Neural cell (in vitro differentiated cells): Measurements from ENCODE around the gene DUSP2. TPM values are rescaled to one million over a fixed set of nuclear protein-coding genes. Genes with fewer than 3 reads are reported as not detected.

Source experiments
- H2AFZ ChIP-seq: fragments of 200-600, 300-800 bp; sonication (generic), shearing (Covaris generic); 2 replicates; pipeline ENCODE4 v1.6.0; 2014; ENCODE audit warnings: low read depth, mild to moderate bottlenecking, antibody characterized with exemption, low read length, moderate library complexity
- H3F3A ChIP-seq: fragments of 200-600 bp; shearing (Covaris generic); 2 replicates; pipeline ENCODE4 v1.6.1; 2016; ENCODE audit warnings: mild to moderate bottlenecking, moderate library complexity, mixed read lengths, antibody characterized with exemption, low read length; ENCODE audit not compliant: insufficient read depth, poor library complexity, severe bottlenecking
- H3K27ac ChIP-seq: fragments of 200-600, 300-800 bp; sonication (generic), shearing (Covaris generic); 2 replicates; pipeline ENCODE4 v1.5.1; 2014; ENCODE audit warnings: mild to moderate bottlenecking, low read length, moderate library complexity
- H3K27me3 ChIP-seq: fragments of 300-800, 200-600 bp; sonication (generic), shearing (Covaris generic); 2 replicates; pipeline ENCODE4 v1.6.0; 2014; ENCODE audit warnings: mild to moderate bottlenecking, low read depth, low read length, moderate library complexity; ENCODE audit not compliant: insufficient read depth
- H3K36me3 ChIP-seq: fragments of 300-800, 200-600 bp; sonication (generic), shearing (Covaris generic); 2 replicates; pipeline ENCODE4 v1.5.1; 2014; ENCODE audit warnings: mild to moderate bottlenecking, antibody characterized with exemption, low read length, moderate library complexity; ENCODE audit not compliant: insufficient read depth
- H3K4me2 ChIP-seq: fragments of 300-800, 200-600 bp; sonication (generic), shearing (Covaris generic); 2 replicates; pipeline ENCODE4 v1.6.0; 2014; ENCODE audit warnings: mild to moderate bottlenecking, low read length
- H3K4me3 ChIP-seq: fragments of 300-800, 200-600 bp; sonication (generic), shearing (Covaris generic); 2 replicates; pipeline ENCODE4 v1.5.1; 2014; ENCODE audit warnings: mild to moderate bottlenecking, low read length, moderate library complexity
- H3K79me2 ChIP-seq: fragments of 200-600 bp; shearing (Covaris generic); replicated peaks from 2 replicates; pipeline ENCODE4 v1.6.0; 2014; ENCODE audit warnings: mild to moderate bottlenecking, low read length, moderate library complexity; ENCODE audit not compliant: insufficient read depth
- H3K9ac ChIP-seq: fragments of 300-800, 200-600 bp; sonication (generic), shearing (Covaris generic); 2 replicates; pipeline ENCODE4 v1.6.1; 2016; ENCODE audit warnings: mild to moderate bottlenecking, low read length, mixed read lengths
- H3K9me2 ChIP-seq: fragments of 200-600 bp; shearing (Covaris generic); 2 replicates; pipeline ENCODE4 v1.6.1; 2016; ENCODE audit warnings: mild to moderate bottlenecking, low read length, mixed read lengths; ENCODE audit not compliant: insufficient read depth
- H3K9me3 ChIP-seq: fragments of 200-600, 300-800 bp; sonication (generic), shearing (Covaris generic); 2 replicates; pipeline ENCODE4 v1.6.1; 2016; ENCODE audit warnings: mild to moderate bottlenecking, mixed run types, low read length, moderate library complexity, mixed read lengths
- H4K20me1 ChIP-seq: fragments of 200-600 bp; shearing (Covaris generic); 2 replicates; pipeline ENCODE4 v1.6.1; 2016; ENCODE audit warnings: mild to moderate bottlenecking, mixed run types; ENCODE audit not compliant: insufficient read depth
- CTCF ChIP-seq: fragments of 450-650 bp; IDR thresholded peaks from 2 replicates; pipeline ENCODE4 v1.5.1; 2014; ENCODE audit warnings: antibody characterized with exemption, mild to moderate bottlenecking, moderate library complexity; ENCODE audit not compliant: poor library complexity, severe bottlenecking
- EP300 ChIP-seq: fragments of 450-650 bp; conservative IDR thresholded peaks from 2 replicates; pipeline ENCODE4 v1.6.1; 2014; ENCODE audit warnings: antibody characterized with exemption, mild to moderate bottlenecking, moderate library complexity; ENCODE audit not compliant: poor library complexity, severe bottlenecking
- EZH2 ChIP-seq: fragments of 200-600, 300-800 bp; shearing (Covaris generic), sonication (generic); IDR thresholded peaks from 2 replicates; pipeline ENCODE4 v1.6.1; 2014; ENCODE audit warnings: antibody characterized with exemption, low read length, borderline replicate concordance, mild to moderate bottlenecking; ENCODE audit not compliant: insufficient read depth, poor library complexity, severe bottlenecking
- MXI1 ChIP-seq: fragments of 450-650 bp; conservative IDR thresholded peaks from 2 replicates; pipeline ENCODE4 v1.6.1; 2014; ENCODE audit warnings: antibody characterized with exemption, mild to moderate bottlenecking; ENCODE audit not compliant: poor library complexity, severe bottlenecking
- POLR2AphosphoS5 ChIP-seq: IDR thresholded peaks from 2 replicates; pipeline ENCODE4 v1.6.1; 2012
- RAD21 ChIP-seq: fragments of 450-650 bp; conservative IDR thresholded peaks from 2 replicates; pipeline ENCODE4 v1.6.1; 2014; ENCODE audit warnings: antibody characterized with exemption, mild to moderate bottlenecking, moderate library complexity
- SMC3 ChIP-seq: fragments of 450-650 bp; conservative IDR thresholded peaks from 2 replicates; pipeline ENCODE4 v1.6.1; 2014; ENCODE audit warnings: antibody characterized with exemption, mild to moderate bottlenecking, moderate library complexity; ENCODE audit not compliant: poor library complexity
- TAF1 ChIP-seq: IDR thresholded peaks from 2 replicates; pipeline ENCODE4 v1.6.1; 2012; ENCODE audit warnings: low read depth
- polyA plus RNA-seq: library from polyadenylated mRNA; depleted of rRNA; stranded (reverse); fragments of >200 nt; gene quantifications from 2 replicates; pipeline ENCODE4 v1.2.3, GENCODE V29; 2014
- TF ChIP-seq, protein P1 (sequence below): IDR thresholded peaks from 2 replicates; pipeline ENCODE4 v1.6.1; 2012; ENCODE audit warnings: borderline replicate concordance

The DUSP2 gene
- polyA plus RNA-seq, 1 donor from 2014 or later, result 2.1 TPM

DNA sequence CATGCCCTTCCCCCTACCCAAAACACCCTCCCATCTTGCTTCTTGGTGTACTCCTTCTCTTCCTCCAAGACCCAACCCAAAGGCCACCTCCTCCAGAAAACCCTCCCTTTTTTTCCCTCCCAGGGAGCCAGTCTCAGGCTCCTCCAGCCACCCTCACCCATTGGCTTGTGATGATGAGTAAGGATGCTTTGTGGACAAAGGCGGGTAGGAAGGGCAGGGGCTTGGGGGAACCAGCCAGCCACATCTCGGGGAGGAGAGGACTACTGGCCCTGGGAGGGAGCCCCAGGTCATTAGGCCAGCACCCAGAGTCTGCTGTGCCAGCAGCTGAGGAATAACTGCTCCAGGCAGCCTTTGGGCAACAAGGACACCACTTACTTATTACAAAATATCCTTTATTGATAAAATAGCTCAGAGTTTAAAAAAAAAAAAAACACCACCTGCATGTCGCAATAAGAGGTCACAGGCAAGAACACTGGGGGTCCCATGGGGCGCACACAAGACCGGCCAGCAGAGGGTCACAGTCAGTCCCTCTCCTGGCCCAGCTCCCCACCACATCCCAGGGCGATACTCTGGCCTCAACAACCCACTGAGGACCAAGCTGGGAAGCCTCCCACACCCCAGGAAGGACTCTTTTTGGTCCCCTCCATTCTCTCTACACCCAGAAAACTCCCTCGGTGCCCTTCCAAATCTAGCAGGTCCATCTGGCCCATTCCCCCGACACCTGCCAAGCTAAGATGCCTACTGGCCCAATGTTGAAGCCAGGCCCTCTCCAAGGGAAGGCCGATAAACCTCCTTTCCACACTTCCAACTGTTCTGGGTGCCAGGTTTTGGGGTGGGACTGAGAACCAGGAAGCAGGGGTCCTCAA lies 32.5 kb downstream of the DUSP2 start:
- TF ChIP-seq CTCF (no peak), SMC3 (no peak), MXI1 (no peak), EZH2 (no peak), TAF1 (no peak), POLR2AphosphoS5 (no peak), EP300 (no peak), RAD21 (no peak)
- TF ChIP-seq, protein P1, sequence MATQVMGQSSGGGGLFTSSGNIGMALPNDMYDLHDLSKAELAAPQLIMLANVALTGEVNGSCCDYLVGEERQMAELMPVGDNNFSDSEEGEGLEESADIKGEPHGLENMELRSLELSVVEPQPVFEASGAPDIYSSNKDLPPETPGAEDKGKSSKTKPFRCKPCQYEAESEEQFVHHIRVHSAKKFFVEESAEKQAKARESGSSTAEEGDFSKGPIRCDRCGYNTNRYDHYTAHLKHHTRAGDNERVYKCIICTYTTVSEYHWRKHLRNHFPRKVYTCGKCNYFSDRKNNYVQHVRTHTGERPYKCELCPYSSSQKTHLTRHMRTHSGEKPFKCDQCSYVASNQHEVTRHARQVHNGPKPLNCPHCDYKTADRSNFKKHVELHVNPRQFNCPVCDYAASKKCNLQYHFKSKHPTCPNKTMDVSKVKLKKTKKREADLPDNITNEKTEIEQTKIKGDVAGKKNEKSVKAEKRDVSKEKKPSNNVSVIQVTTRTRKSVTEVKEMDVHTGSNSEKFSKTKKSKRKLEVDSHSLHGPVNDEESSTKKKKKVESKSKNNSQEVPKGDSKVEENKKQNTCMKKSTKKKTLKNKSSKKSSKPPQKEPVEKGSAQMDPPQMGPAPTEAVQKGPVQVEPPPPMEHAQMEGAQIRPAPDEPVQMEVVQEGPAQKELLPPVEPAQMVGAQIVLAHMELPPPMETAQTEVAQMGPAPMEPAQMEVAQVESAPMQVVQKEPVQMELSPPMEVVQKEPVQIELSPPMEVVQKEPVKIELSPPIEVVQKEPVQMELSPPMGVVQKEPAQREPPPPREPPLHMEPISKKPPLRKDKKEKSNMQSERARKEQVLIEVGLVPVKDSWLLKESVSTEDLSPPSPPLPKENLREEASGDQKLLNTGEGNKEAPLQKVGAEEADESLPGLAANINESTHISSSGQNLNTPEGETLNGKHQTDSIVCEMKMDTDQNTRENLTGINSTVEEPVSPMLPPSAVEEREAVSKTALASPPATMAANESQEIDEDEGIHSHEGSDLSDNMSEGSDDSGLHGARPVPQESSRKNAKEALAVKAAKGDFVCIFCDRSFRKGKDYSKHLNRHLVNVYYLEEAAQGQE, result no peak
- Histone ChIP-seq H3K9me2 (no peaks in the 10 kb centered on the region), H4K20me1 (no peaks in the 10 kb centered on the region), H3F3A (no peaks in the 10 kb centered on the region), H3K27ac (no peak overlapping the region), H3K4me2 (no peak overlapping the region), H3K4me3 (no peak overlapping the region), H2AFZ (no peak overlapping the region), H3K9me3 (peaks cover 9% of the 10 kb centered on the region), H3K79me2 (no peaks in the 10 kb centered on the region), H3K27me3 (peaks cover 19% of the 10 kb centered on the region), H3K9ac (no peak overlapping the region), H3K36me3 (no peaks in the 10 kb centered on the region)

DNA sequence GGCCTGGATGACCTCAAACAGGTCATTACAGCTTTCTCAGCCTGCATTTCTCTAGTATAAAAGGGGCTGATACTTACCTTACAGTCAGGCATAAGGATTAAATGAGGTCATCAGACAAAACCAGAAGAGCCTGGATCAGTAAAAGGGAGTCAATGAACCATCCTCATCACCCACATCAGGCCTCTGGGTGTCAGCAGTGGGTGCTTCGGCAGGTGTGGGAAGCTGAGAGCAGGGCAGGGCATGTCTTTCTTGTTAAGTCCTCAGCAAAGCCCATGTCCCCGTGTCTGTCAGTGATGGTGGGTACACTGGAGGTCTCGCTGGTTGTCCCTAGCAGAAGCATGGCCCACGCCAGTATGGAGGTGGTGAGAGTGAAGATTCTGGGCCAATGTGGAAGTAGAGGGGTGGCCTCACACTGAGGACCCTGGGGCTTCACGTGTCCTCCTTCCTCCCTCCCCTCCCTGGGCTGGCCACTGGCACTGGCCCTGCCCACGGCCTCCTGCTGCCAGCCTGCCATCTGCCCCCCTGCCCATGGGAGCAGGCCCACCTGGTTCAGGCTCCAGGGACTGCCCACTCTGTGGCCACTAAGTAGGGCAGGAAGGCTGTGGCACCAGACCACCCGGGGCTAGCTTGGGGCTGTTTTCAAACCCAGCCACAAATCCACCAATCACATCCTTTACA lies 33.3 kb downstream of the DUSP2 start:
- TF ChIP-seq CTCF (no peak), MXI1 (no peak), TAF1 (no peak), SMC3 (no peak)
- TF ChIP-seq, protein P1, result no peak
- H3K9ac ChIP-seq, result no peak overlapping the region
- H3K27ac ChIP-seq, result no peak overlapping the region
- no peak overlapping the region for H3K4me2 ChIP-seq
- no peaks in the 10 kb centered on the region for H4K20me1 ChIP-seq
- H3K9me2 ChIP-seq, result no peaks in the 10 kb centered on the region
- H3F3A ChIP-seq, result no peaks in the 10 kb centered on the region
- H2AFZ ChIP-seq, result no peak overlapping the region
- peaks cover 9% of the 10 kb centered on the region for H3K9me3 ChIP-seq
- H3K4me3 ChIP-seq, result no peak overlapping the region
- H3K27me3 ChIP-seq, result peaks cover 11% of the 10 kb centered on the region
- no peaks in the 10 kb centered on the region for H3K36me3 ChIP-seq
- H3K79me2 ChIP-seq, result no peaks in the 10 kb centered on the region
